PC-9 (cell line): ENCODE data around the gene IRF2.

Experiments used
- CTCF ChIP-seq: fragments of 200-600 bp; sonication (generic); conservative IDR thresholded peaks from 2 replicates; pipeline ENCODE4 v1.6.1; 2017; ENCODE audit warnings: mixed run types, antibody characterized with exemption, mild to moderate bottlenecking, moderate library complexity
- EZH2 ChIP-seq: fragments of 200-600 bp; sonication (generic); IDR thresholded peaks from 2 replicates; pipeline ENCODE4 v1.8.0; 2017; ENCODE audit warnings: antibody characterized with exemption, low read depth

- TF ChIP-seq CTCF: no peak
- no peak for TF ChIP-seq EZH2
These were observed 78.9 kb downstream of the IRF2 start for GRCh38 chr4:184395451-184395917.
